Calu3 (cell line): ENCODE measurements around the gene WSCD2. TPM values are rescaled to one million over a fixed set of nuclear protein-coding genes. Genes with fewer than 3 reads are reported as not detected.

Experiments
- BruUV-seq: library from RNA; stranded (reverse); fragments of 400-500 nt; replicated peaks from 2 replicates; lab custom pipeline; 2021; lab: Mats Ljungman, UMichigan
- CTCF ChIA-PET: fragments of 300-600 bp; sonication (Branson Sonifier 250); formaldehyde crosslinking; loops from one replicate; lab custom pipeline; 2022; ENCODE audit warnings: antibody characterized with exemption; lab: Charles Lee
- DNase-seq: peaks from one replicate; pipeline ENCODE4 v3.0.0; 2022
- H3K27ac Mint-ChIP-seq: one replicate; pipeline ENCODE4 v1.8.0; 2022; ENCODE audit warnings: mixed read lengths; ENCODE audit not compliant: unreplicated experiment
- H3K27me3 Mint-ChIP-seq: one replicate; pipeline ENCODE4 v1.8.0; 2022; ENCODE audit warnings: mixed read lengths; ENCODE audit not compliant: unreplicated experiment
- H3K36me3 Mint-ChIP-seq: one replicate; pipeline ENCODE4 v1.8.0; 2022; ENCODE audit warnings: mild to moderate bottlenecking, moderate library complexity, mixed read lengths; ENCODE audit not compliant: insufficient read depth, unreplicated experiment
- H3K4me1 Mint-ChIP-seq: one replicate; pipeline ENCODE4 v1.8.0; 2022; ENCODE audit warnings: mild to moderate bottlenecking, low read depth, mixed read lengths; ENCODE audit not compliant: unreplicated experiment
- H3K4me3 Mint-ChIP-seq: one replicate; pipeline ENCODE4 v1.8.0; 2022; ENCODE audit warnings: mild to moderate bottlenecking, low read depth, moderate library complexity, mixed read lengths; ENCODE audit not compliant: unreplicated experiment
- H3K9me3 Mint-ChIP-seq: one replicate; pipeline ENCODE4 v1.8.0; 2022; ENCODE audit warnings: low read depth, mixed read lengths; ENCODE audit not compliant: unreplicated experiment
- CTCF ChIP-seq: fragments of 200-600 bp; IDR thresholded peaks from one replicate; pipeline ENCODE4 v1.8.0; 2022; ENCODE audit warnings: antibody characterized with exemption; ENCODE audit not compliant: unreplicated experiment
- intact Hi-C: fragments of 100-400 bp; cut with micrococcal nuclease; formaldehyde crosslinking; loops from one replicate; pipeline ENCODE4 v1.10.0; 2022; ENCODE audit not compliant: unreplicated experiment
- total RNA-seq: library from RNA; stranded (reverse); gene quantifications from 2 replicates; pipeline ENCODE4 v1.2.3, GENCODE V29; 2022

WSCD2 gene
- total RNA-seq, 1 experiment from 2014 or later: not detected

- Mint-ChIP-seq H3K4me3 (no peak overlapping the region), H3K36me3 (no peaks in the 10 kb centered on the region), H3K27me3 (peaks cover 21% of the 10 kb centered on the region), H3K27ac (no peak overlapping the region), H3K4me1 (peaks cover 22% of the 10 kb centered on the region), H3K9me3 (peaks cover 2% of the 10 kb centered on the region)
- BruUV-seq: no TSS peak
- intact Hi-C loops: no loop called here
- TF ChIP-seq CTCF: no peak
- CTCF ChIA-PET: no interaction called here
- no peak for DNase-seq
Measured at GRCh38 chr12:108271951-108272872, 143.1 kb downstream of the WSCD2 start.

- CTCF ChIA-PET: no interaction called here
- H3K9me3 Mint-ChIP-seq: peaks cover 2% of the 10 kb centered on the region
Measured at GRCh38 chr12:108273217-108273616, 144.1 kb downstream of the WSCD2 start.

DNA sequence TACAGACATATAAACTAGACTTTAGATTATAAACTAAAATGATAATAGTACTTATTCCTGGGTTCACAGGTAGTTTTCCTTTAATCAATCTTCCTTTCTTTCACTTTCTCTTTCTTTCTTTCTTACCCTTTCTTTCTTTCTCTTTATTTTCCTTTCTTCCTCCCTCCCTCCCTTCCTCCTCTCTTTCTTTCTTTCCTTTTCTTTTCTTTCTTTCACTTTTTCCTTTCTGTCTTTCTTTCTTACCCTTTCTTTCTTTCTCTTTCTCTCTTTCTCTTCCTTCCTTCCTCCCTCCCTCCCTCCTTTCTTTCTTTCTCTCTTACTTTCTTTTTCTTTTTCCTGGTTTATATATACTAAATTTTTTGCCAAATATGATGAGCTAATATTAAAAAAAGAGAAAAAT, 148.5 kb downstream of the WSCD2 start:
- intact Hi-C loops: no loop called here
- BruUV-seq: no TSS peak
- no peak overlapping the region for H3K4me3 Mint-ChIP-seq
- H3K27me3 Mint-ChIP-seq: peaks cover 46% of the 10 kb centered on the region
- no peaks in the 10 kb centered on the region for H3K36me3 Mint-ChIP-seq
- no peak overlapping the region for H3K27ac Mint-ChIP-seq
- no peak for TF ChIP-seq CTCF
- CTCF ChIA-PET: interaction anchor here (0.6 kb wide), 1 partner anchor 839 kb away, joined by 3 read pairs; no protein-coding TSS in a partner anchor
- DNase-seq: no peak
- H3K9me3 Mint-ChIP-seq: no peaks in the 10 kb centered on the region
- H3K4me1 Mint-ChIP-seq: no peaks in the 10 kb centered on the region

More at GRCh38 chr12:108273217-108273616, 144.1 kb downstream of the WSCD2 start:
- intact Hi-C loops: no loop called here
- BruUV-seq: no TSS peak
- H3K4me3 Mint-ChIP-seq: no peak overlapping the region
- peaks cover 24% of the 10 kb centered on the region for H3K27me3 Mint-ChIP-seq
- TF ChIP-seq CTCF: no peak
- no peak overlapping the region for H3K27ac Mint-ChIP-seq
- no peak for DNase-seq
- H3K4me1 Mint-ChIP-seq: peaks cover 22% of the 10 kb centered on the region
- no peaks in the 10 kb centered on the region for H3K36me3 Mint-ChIP-seq

DNA sequence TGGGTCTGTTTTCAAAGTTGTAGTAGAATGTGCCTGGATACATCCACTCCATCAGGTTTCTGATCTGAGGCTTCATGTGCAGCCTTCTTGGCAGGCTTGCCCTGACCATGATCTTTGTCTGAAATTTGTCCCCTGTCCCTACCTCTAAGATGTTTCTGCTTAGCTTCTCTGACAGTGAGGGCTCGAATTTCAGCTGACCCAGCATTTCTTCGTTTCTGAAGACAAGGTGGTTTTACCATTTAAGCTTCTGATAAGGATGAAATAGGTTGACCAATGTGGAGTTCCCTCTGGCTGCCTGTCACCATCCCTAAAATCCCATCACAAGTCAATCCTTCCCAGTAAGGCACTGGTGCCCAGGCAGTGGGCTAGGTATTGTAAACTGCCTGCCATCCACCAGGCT, 153.1 kb downstream of the WSCD2 start:
- TF ChIP-seq CTCF: no peak
- no peak for DNase-seq
- Mint-ChIP-seq H3K4me1 (no peaks in the 10 kb centered on the region), H3K9me3 (no peaks in the 10 kb centered on the region), H3K27ac (no peak overlapping the region), H3K4me3 (no peak overlapping the region), H3K27me3 (peaks cover 50% of the 10 kb centered on the region), H3K36me3 (no peaks in the 10 kb centered on the region)
- CTCF ChIA-PET: no interaction called here
- BruUV-seq: no TSS peak
- intact Hi-C loops: no loop called here
